Measurements from ENCODE around the gene CECR2.

DNA sequence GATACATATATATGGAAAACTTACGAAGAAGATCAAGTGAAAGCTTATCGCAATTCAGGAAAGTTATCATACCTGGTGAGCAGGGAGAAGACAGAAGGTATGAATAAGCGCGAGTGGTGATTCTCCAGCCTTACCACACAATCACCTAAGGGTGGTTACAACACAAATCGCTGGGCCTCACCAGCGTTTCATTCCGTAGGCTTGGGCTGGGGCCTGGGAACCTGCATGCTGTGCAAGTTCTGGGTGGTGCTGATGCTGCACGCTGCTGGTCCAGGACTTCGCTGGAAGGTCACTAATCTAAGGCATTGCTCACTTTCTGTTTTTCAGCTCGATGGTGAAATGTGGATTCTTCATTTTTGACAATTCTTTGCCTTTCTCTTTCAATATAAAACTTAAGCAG, 117.5 kb downstream of the CECR2 start:
- TF ChIP-seq, protein P1, sequence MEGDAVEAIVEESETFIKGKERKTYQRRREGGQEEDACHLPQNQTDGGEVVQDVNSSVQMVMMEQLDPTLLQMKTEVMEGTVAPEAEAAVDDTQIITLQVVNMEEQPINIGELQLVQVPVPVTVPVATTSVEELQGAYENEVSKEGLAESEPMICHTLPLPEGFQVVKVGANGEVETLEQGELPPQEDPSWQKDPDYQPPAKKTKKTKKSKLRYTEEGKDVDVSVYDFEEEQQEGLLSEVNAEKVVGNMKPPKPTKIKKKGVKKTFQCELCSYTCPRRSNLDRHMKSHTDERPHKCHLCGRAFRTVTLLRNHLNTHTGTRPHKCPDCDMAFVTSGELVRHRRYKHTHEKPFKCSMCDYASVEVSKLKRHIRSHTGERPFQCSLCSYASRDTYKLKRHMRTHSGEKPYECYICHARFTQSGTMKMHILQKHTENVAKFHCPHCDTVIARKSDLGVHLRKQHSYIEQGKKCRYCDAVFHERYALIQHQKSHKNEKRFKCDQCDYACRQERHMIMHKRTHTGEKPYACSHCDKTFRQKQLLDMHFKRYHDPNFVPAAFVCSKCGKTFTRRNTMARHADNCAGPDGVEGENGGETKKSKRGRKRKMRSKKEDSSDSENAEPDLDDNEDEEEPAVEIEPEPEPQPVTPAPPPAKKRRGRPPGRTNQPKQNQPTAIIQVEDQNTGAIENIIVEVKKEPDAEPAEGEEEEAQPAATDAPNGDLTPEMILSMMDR (IDR thresholded peaks at IDR 0.05), result no peak
- TF ChIP-seq POLR2A (IDR thresholded peaks at IDR 0.05; ENCODE audit: low read depth) (no peak), POLR2AphosphoS5 (IDR thresholded peaks at IDR 0.05) (no peak), EP300 (IDR thresholded peaks at IDR 0.05) (no peak)
